Activated naive CD4-positive, alpha-beta T cell treated with Interleukin-2 at 50 U/mL for 16 hours (primary cell): Measurements from ENCODE around the gene ARHGAP9.
"Not testable (repeated sequence)": the region's sequence is repeated elsewhere in the genome, so short reads cannot be mapped to it uniquely, and the experiment has no call there.

Experiments
- DNase-seq: peaks from one replicate; pipeline ENCODE4 v3.0.0-alpha.2; 2020

Gene ARHGAP9

DNA sequence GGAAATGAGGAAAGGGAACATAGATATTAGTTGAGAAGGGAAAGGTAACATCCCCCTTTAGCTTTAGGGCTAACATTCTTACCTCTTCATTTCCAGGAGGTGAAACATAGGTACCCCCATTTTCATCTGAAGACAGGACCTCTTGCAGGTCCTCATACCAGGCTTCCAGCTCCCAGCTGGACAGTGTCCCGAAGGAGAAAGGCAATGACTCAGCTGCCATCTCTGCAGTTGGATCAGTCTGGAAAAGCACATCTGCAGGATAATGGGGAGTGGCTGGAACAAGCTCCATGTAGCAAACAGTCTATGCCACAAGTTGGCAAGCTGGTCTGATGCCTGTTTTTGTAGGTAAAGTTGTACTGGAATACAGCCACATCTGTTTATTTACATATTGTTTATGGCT lies 37.5 kb upstream of the ARHGAP9 start:
- DNase-seq: no peak

GRCh38 chr12:57516617-57517153 lies 37.0 kb upstream of the ARHGAP9 start:
- no peak for DNase-seq

DNA sequence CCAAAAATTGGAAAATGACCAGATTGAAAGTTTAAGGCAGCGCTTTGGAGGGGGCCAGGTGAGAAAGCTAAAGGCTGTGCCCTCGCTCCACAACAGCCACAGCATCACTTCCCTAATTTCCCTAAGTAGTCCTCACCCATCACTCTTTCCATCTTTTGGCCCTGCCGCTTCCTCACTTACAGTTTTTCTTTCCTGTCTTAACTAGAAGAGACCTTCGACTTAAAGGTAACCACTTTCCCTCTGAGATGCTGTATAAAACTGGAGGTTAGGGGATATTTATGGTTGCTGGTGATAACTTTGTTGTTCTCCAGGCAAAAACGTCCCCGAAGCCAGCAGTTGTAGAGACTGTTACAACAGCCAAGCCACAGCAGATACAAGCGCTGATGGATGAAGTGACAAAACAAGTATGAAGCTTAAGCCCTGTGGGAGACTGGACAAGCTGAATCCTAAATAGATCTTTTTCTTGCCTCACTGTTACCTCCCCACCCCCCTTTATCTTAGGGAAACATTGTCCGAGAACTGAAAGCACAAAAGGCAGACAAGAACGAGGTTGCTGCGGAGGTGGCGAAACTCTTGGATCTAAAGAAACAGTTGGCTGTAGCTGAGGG lies 36.4 kb upstream of the ARHGAP9 start:
- DNase-seq: no peak

- DNase-seq: no peak
Measured at GRCh38 chr12:57515408-57515933, 35.8 kb upstream of the ARHGAP9 start.

DNA sequence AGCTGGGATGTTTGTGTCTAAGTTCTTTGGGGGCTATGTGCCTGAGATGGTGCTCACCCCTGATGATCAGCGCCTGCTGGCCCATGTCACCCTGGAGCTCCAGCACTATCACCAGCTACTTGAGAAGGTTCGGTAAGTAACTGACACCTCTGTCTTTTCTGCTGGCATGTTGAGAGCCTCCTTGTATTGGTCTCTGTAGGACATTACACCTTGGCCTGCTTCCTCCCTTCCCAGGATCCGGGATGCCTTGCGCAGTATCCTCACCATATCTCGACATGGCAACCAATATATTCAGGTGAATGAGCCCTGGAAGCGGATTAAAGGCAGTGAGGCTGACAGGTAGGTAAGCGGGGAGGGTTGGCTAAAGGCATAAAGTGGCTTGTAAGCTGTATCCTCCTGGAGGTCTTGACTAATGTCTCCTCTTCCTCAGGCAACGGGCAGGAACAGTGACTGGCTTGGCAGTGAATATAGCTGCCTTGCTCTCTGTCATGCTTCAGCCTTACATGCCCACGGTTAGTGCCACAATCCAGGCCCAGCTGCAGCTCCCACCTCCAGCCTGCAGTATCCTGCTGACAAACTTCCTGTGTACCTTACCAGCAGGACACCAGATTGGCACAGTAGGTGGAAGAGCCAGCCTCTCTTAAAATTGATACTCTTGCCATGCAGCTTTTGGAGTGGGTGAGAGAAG lies 35.2 kb upstream of the ARHGAP9 start:
- DNase-seq: no peak

DNA sequence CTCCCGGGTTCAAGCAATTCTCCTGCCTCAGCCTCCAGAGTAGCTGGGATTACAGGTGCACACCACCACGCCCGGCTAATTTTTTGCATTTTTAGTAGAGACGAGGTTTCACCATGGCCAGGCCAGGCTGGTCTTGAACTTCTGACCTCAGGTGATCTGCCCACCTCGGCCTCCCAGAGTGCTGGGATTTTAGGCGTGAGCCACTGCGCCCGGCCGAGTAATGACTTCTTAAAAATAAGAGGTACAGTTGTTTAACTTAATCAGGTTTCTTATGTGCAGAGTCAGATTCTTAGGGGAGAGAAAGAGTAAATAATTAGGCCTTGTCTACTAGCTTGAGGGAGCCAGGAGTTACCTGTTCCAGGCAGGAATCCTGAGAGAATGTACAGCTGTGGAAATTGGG lies 34.6 kb upstream of the ARHGAP9 start:
- DNase-seq: not testable (repeated sequence)

GRCh38 chr12:57513677-57514076 lies 34.0 kb upstream of the ARHGAP9 start:
- DNase-seq: not testable (repeated sequence)

DNA sequence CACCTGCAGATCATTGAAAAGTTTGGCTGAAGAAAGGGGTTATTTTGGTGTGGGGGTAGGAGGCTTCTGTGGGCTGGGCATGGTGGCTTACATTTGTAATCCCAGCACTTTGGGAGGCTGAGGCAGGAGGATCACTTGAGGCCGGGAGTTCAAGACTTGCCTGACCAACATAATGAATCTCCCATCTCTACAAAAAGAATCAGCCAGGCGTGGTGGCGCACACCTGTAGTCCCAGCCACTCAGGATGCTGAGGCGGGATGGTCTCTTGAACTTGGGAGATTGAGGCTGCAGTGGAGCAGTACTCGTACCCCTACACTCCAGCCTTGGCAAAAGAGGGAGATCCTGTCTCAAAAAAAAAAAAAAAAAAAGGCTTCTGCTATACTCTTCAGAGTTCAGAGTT lies 33.6 kb upstream of the ARHGAP9 start:
- no peak for DNase-seq

DNA sequence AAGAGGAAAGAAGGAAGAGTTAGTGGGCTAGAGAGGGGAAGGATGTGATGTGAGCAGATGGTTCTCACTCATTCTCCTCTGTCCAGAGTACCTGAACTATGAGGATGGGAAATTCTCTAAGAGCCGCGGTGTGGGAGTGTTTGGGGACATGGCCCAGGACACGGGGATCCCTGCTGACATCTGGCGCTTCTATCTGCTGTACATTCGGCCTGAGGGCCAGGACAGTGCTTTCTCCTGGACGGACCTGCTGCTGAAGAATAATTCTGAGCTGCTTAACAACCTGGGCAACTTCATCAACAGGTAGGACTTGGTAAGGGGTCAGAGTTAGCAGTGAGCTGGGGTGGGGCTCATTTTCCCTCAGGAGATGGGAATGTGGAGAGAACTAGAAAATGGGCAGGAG lies 33.0 kb upstream of the ARHGAP9 start:
- DNase-seq: no peak

DNA sequence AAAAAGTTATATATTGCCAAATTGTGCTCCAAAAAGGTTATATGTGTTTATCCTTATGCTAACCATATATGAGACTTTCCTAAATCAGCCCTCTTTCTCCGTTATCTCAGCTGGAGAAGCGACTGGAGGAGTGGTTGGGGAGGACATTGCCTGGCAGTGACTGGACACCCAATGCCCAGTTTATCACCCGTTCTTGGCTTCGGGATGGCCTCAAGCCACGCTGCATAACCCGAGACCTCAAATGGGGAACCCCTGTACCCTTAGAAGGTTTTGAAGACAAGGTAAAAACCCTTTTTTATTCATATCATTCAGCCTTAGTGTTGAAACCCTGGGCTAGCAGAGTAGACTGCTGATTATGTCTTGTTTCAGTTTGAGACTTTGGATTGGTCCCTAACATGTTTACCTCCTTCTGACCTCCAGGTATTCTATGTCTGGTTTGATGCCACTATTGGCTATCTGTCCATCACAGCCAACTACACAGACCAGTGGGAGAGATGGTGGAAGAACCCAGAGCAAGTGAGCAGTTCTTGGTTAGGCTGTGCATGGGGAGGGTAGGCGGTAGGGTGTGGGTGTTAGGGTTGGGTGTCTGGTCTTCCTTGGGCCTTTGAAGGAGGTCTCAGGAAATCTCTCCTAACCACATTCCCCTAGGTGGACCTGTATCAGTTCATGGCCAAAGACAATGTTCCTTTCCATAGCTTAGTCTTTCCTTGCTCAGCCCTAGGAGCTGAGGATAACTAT lies 32.1 kb upstream of the ARHGAP9 start:
- DNase-seq: no peak

DNA sequence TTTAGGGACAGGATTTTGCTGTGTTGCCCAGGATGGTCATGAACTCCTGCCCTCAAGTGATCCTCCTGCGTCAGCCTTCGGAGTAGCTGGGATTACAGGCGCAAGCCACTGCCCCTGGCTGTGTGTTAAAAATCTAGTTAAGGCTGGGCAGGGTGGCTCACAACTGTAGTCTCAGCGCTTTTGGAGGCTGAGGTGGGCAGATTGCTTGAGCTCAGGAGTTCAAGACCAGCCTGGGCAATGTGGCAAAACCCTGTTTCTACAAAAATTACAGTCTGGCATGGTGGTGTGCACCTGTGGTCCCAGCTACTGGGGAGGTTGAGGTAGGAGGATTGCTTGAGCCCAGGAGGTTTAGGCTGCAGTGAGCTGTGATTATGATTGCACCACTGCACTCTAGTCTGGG lies 31.5 kb upstream of the ARHGAP9 start:
- no peak for DNase-seq

DNA sequence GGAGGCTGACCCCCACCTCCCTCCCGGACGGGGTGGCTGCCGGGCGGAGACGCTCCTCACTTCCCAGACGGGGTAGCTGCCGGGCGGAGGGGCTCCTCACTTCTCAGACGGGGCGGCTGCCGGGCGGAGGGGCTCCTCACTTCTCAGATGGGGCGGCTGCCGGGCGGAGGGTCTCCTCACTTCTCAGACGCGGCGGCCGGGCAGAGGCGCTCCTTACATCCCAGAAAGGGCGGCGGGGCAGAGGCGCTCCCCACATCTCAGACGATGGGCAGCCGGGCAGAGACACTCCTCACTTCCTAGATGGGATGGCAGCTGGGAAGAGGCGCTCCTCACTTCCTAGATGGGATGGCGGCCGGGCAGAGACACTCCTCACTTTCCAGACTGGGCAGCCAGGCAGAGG lies 28.1 kb upstream of the ARHGAP9 start:
- not testable (repeated sequence) for DNase-seq

GRCh38 chr12:57506541-57506940 lies 26.9 kb upstream of the ARHGAP9 start:
- not testable (repeated sequence) for DNase-seq

- not testable (repeated sequence) for DNase-seq
Measured at GRCh38 chr12:57502311-57502969, 22.8 kb upstream of the ARHGAP9 start.

DNA sequence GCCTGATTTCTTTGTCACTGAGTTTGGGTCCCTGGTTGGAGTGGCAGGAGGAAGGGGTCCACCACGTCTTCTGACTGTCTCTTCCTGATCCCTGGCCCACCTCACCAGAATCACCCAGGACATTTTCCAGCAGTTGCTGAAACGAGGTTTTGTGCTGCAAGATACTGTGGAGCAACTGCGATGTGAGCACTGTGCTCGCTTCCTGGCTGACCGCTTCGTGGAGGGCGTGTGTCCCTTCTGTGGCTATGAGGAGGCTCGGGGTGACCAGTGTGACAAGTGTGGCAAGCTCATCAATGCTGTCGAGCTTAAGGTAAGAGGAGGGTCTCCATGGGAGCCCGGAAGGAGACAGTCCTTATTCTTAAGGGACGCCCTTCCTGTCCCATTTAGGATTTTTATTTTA lies 20.5 kb upstream of the ARHGAP9 start:
- no peak for DNase-seq

GRCh38 chr12:57498571-57498970 lies 18.9 kb upstream of the ARHGAP9 start:
- no peak for DNase-seq

- DNase-seq: no peak
Measured at GRCh38 chr12:57498132-57498502, 18.5 kb upstream of the ARHGAP9 start.

DNA sequence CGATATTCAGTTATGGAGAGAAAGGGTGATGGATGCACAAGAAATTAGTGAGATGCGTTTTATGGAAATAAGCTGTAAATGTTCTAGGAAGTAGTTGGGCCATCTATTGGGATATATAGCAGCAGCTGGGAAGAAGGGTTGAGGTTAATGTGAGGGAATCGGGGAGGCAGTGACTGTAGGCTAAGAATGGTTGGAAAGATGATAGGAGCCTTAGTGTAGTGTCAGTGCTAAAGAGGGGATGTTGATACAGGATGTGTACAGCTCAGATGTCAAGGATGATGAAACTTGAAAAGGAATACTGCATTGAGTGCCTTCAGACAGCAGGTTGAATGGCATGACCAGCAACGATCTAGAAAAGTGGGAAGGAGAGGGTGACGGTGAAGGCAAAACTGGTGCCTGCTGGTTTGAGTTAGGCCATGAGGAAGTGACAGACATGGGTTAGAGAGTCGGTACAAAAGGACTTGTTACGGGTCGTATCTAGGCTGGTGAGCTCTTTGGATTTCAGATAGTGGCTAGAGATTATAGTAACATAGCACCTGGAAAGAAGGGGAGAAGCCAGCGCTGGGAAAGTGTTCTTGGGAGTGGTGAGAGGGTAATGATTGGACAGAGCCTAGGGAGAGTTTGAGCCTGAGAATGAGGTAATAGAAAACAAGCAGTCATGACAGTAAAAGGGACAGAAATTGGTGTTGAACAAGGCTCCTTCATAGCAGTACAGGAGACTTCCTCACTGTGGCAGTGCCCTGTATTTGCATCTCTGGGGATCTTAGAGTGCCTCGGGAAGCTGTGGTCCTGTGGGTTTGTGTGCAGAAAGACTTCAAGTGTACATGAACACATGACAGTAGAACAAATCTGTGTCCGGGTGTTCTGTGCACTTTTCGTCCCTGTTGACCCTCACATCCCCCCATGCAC lies 17.8 kb upstream of the ARHGAP9 start:
- no peak for DNase-seq

DNA sequence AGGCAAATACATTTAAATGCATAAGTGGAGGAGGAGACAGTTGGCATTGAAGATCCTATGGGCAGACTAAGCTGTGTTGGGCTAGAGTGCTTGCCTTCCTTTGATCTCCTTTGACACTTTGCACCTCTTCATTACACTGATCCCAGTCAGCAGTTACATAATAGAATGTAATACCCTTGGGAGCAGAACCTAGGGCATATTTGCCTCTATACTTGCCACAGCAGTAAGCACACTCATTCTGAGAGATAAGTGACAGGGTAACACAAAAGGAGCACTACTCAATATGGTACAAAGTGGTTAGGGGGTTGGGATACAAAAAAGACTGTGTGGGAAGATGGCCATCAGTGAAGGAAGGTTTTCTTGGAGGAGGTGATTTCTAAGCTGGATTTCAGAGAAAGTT lies 17.2 kb upstream of the ARHGAP9 start:
- DNase-seq: no peak

- DNase-seq: not testable (repeated sequence)
Measured at GRCh38 chr12:57495051-57495701, 15.5 kb upstream of the ARHGAP9 start.
